C4-2B (cell line): ENCODE results near the gene HS3ST3A1.

Experiments
- CTCF ChIP-seq: fragments of 450-650 bp; conservative IDR thresholded peaks from 2 replicates; pipeline ENCODE4 v1.5.1; 2017; ENCODE audit warnings: mild to moderate bottlenecking
- ZFX ChIP-seq: fragments of 450-650 bp; IDR thresholded peaks from 2 replicates; pipeline ENCODE4 v1.6.1; 2017

GRCh38 chr17:13465678-13466077 lies 136.1 kb downstream of the HS3ST3A1 start:
- TF ChIP-seq CTCF, result no peak
- no peak for TF ChIP-seq ZFX
